GM12873 (cell line): ENCODE data around the gene C2CD2L.
A peak's percentile ranks its signal among the peaks of the same experiment; 100 is the strongest.

Experiments used
- TF ChIP-seq, protein P1 (sequence below): IDR thresholded peaks from 2 replicates; pipeline ENCODE4 v1.5.1; 2012; ENCODE audit warnings: low read depth, mild to moderate bottlenecking, moderate library complexity, low read length, control low read depth; ENCODE audit not compliant: insufficient read depth; ENCODE audit errors: missing control alignments

Gene C2CD2L

DNA sequence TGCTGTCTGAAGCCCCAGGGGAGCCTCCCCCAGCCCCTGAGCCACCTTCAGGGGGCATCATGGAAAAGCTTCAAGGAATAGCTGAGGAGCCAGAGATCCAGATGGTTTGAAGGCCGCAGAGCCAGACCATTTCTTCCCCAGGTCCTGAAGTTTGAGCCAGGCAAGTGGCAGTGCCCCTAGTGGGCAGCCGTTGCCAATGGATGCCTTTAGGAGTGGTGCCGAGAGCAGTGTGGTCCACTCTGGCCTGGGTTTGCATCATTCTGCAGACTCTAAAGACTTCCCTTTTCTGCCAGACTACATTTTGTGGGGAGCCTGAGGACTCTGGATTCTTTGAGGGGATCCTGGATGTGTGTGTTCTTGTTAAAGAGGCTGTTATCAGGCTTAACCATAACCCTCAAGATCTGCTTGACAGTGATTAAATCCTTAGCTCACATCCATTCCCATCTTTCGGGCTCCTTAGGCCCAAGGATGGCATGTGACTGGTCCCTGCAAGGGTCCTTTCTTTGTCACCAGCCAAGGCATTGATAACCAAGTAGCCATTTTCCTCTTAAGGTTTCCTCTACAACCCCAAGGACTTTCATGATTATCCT lies 27.3 kb downstream of the C2CD2L start:
- TF ChIP-seq, protein P1, sequence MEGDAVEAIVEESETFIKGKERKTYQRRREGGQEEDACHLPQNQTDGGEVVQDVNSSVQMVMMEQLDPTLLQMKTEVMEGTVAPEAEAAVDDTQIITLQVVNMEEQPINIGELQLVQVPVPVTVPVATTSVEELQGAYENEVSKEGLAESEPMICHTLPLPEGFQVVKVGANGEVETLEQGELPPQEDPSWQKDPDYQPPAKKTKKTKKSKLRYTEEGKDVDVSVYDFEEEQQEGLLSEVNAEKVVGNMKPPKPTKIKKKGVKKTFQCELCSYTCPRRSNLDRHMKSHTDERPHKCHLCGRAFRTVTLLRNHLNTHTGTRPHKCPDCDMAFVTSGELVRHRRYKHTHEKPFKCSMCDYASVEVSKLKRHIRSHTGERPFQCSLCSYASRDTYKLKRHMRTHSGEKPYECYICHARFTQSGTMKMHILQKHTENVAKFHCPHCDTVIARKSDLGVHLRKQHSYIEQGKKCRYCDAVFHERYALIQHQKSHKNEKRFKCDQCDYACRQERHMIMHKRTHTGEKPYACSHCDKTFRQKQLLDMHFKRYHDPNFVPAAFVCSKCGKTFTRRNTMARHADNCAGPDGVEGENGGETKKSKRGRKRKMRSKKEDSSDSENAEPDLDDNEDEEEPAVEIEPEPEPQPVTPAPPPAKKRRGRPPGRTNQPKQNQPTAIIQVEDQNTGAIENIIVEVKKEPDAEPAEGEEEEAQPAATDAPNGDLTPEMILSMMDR, result peak; percentile 73

DNA sequence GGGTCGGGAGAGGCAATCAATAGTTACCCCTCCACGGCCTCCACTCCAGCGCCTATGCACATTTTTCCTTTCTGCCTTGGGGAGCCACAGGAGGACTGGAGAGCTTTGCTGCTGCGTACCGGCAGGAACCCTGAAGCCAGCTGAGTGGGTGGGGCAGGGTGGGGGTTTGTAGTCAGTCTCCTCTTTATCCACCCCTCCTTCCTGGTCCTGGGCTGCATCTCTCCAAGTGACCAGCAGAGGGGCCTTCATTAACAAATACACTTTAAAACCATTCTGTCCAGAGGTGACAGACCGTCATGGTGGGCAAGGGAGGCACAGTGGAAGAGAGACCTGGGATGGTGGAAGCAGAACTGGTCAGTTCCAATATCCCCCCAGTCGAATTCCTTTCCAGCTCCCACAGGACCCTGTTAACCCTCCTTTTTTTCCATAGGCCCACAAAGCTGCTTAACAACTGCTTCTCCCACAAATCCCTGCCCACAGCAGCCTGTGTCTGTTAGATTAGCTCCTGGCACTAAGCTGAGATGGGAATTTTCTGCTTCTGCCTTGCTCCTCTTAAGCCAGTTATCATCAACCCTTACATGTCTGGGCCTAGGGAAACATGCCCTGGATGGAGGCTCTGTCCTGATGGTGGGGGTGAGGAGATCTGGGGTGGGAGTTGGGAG lies 37.8 kb downstream of the C2CD2L start:
- TF ChIP-seq, protein P1, result peak; percentile 66

DNA sequence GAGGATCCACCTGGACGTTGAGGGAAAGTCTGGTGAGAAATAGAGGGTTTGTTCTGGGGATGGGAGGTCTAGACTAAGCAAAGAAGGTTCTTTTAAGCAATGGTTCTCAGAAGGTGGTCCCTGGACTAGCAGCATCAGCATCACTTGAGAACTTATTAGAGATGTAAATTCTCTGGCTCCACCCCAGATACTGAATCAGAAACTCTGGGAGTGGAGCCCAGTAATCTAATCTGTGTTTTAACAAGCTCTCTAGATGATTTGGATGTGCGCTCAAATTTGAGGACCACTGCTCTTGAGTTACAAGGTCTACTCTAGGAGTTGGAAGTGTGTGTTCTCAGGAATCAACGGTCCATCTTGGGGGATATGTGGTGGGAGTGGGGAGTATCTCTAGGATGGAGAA lies 38.4 kb downstream of the C2CD2L start:
- TF ChIP-seq, protein P1, result no peak

DNA sequence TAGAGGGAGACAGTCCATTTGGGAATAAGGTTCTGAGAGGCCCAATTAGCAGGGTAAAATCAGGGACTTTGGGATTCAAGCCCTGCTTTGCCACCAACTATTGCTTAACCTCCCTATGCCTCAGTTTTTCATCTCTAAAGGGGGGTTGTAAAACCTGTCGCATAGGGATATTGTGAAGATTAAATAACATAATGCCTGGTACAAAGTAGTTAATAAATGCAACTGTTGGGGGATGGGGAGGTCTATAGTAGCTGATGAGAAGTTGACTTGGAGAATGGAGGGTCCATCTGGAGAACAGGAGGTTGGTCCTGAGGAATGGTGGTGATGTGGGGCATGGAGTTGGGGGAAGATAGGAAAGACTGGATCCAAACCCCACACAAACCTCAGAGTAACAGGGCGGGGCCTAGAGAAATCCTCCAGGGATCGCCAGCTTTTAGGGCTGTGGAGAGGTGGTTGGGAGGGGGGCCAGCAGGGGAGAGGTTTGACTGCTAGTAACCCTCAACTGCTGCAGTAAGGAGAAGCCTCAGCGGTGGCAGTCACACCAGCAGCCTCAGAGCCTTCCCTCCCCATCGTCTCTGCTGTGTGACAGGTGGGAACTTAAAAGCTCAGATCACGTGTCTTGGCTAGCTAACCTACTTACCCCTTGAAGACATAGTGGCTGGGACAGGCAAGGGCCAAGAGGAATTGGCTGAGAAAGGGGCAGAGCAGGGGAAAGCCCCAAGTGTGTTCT lies 40.6 kb downstream of the C2CD2L start:
- TF ChIP-seq, protein P1, result no peak

DNA sequence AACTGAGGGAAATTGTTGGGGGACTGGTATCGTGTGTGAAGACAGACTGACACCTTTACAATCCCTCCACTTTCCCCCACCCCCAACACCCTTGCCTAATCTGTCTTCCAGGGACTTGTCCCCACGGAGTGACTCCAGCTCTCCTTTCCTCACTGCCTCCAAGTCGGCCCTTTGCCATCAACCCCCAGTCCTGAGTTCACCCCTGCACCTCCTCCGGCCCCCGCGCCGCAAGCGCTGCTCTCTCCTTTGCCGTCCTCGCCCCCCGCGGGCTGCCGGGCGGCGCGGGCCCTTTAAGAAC lies 41.5 kb downstream of the C2CD2L start:
- TF ChIP-seq, protein P1, result no peak

DNA sequence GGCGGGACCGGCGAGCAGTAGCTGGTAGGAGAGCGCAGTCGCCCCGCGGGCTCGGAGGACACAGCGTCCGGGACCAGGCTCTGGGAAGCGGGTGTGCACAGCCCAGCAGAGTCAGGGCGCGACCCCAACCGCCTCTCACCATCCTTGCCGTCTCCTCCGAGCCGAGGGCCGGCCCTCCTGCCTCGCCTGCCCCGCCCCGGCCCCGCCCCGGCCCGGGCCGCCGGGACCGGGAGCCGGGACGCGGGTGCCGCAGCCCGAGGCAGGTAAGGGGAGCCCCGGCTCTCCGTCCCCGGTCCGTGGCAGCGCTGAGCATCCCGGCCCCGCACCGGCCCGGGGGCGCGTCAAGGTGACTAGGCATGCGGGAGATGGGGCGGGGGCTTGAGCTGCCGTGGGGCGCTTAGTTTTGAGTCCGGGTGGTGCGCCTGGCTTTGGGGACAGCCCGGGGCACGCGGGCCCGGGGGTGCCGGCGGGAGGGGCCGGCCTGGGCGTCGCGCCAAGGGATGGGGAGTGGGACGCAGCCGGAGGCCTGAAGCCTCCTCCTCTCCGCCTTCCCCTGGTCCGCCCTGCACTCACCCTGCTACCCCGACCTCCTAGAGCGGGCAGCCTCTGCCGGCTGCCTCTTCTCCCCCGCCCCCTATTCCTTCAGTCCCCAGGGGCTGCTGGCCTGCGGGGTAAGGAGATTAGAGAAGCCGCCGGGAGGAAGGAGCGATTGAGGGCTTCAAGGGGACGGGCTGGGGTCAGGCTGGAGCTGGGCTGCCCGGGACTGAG lies 42.1 kb downstream of the C2CD2L start, which contains the start of gene ABCG4:
ABCG4 (plus strand) TSS at position 35 of the 768 bp plus-strand sequence. CDS start 914 bp downstream, outside the sequence.
- TF ChIP-seq, protein P1, result no peak
